Brain microvascular endothelial cell (primary cell): ENCODE results near the gene FNDC3B.

ENCODE experiments used
- DNase-seq: peaks from one replicate; pipeline ENCODE4 v3.0.0-alpha.2; 2020
- H3K27ac ChIP-seq: fragments of 250-450 bp; sonication (Bioruptor Pico); 2 replicates; pipeline ENCODE4 v1.5.1; 2020; ENCODE audit warnings: mild to moderate bottlenecking, moderate library complexity
- H3K27me3 ChIP-seq: fragments of 250-450 bp; sonication (Bioruptor Pico); replicated peaks from 2 replicates; pipeline ENCODE4 v1.5.1; 2020; ENCODE audit warnings: mild to moderate bottlenecking
- H3K36me3 ChIP-seq: fragments of 250-450 bp; sonication (Bioruptor Pico); replicated peaks from 2 replicates; pipeline ENCODE4 v1.5.1; 2020; ENCODE audit warnings: mild to moderate bottlenecking
- H3K4me3 ChIP-seq: 2 replicates; pipeline ENCODE4 v1.5.1; 2011; ENCODE audit warnings: low read depth, mild to moderate bottlenecking, control low read depth, low read length, moderate library complexity
- in situ Hi-C: cut with HindIII; loops from 2 replicates; pipeline ENCODE4 v1.10.0; 2017; ENCODE audit warnings: low sequenced_read_pairs, low pct_ligation_motif_present
- TF ChIP-seq, protein P1 (sequence below): IDR thresholded peaks from 2 replicates; pipeline ENCODE4 v1.5.1; 2011; ENCODE audit warnings: low read depth, mild to moderate bottlenecking, moderate library complexity, low read length, control low read depth, inconsistent platforms; ENCODE audit errors: missing control alignments

FNDC3B gene

DNA sequence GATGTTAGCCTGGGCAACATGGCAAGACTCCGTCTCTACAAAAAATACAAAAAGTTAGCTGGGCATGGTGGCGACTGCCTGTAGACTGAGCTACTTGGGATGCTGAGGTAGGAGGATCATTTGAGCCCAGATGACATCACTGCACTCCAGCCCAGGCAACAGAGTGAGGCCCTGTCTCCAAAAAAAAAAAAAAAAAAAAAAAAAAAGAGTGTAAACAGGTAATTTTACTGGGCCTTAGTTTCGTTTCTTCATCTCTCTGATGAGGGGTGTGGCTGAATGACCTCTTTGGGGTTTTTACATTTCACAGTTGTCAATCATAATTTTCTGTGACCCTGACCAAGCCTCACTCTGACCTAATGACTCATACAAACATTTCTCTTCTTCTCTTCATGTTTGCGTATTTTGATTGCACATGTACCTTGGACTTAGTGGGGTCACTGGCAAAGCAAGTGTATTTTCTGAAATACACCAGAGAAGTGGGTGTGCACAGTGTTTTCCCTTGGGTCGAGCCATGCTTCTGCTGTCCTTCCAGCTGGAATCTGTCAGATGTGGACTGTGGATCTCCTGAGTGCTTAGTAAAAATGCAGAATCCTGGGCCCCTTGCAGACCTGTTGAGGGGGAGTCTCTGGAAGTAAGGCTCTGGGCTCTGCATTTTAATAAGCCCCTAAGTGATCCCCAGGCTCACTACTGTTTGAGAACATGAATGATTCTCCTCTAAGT, 140.5 kb downstream of the FNDC3B start:
- Histone ChIP-seq H3K27ac (peak overlapping the region; percentile 23), H3K27me3 (no peaks in the 10 kb centered on the region), H3K36me3 (peaks cover 3% of the 10 kb centered on the region), H3K4me3 (no peak overlapping the region)
- no peak for DNase-seq
- in situ Hi-C loops: no loop called here
- TF ChIP-seq, protein P1, sequence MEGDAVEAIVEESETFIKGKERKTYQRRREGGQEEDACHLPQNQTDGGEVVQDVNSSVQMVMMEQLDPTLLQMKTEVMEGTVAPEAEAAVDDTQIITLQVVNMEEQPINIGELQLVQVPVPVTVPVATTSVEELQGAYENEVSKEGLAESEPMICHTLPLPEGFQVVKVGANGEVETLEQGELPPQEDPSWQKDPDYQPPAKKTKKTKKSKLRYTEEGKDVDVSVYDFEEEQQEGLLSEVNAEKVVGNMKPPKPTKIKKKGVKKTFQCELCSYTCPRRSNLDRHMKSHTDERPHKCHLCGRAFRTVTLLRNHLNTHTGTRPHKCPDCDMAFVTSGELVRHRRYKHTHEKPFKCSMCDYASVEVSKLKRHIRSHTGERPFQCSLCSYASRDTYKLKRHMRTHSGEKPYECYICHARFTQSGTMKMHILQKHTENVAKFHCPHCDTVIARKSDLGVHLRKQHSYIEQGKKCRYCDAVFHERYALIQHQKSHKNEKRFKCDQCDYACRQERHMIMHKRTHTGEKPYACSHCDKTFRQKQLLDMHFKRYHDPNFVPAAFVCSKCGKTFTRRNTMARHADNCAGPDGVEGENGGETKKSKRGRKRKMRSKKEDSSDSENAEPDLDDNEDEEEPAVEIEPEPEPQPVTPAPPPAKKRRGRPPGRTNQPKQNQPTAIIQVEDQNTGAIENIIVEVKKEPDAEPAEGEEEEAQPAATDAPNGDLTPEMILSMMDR: no peak

DNA sequence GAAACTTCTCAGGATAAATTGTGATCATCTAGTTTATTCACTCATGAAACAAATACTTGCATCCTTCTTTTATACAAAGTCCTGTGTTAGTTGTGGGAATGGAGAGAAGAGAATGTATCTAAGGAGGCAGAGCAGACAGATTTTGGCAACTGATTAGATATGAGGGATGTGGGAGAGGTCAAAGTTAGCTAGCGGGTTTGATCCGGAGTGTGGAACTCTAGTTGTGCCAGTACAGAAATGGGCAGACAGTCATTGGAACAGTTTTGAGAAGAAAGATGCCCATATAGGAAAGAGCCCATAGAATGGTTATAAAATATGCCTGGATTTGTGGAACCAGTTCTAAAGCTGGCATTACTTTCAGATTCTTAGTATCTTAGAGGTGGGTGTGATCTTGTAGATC, 141.1 kb downstream of the FNDC3B start:
- Histone ChIP-seq H3K27me3 (no peaks in the 10 kb centered on the region), H3K4me3 (no peak overlapping the region), H3K36me3 (peaks cover 3% of the 10 kb centered on the region), H3K27ac (no peak overlapping the region)
- TF ChIP-seq, protein P1: no peak
- no peak for DNase-seq
- in situ Hi-C loops: no loop called here

- in situ Hi-C loops: no loop called here
- H3K27ac ChIP-seq: peak overlapping the region; percentile 72
- no peaks in the 10 kb centered on the region for H3K27me3 ChIP-seq
- peaks cover 3% of the 10 kb centered on the region for H3K36me3 ChIP-seq
- TF ChIP-seq, protein P1: no peak
- H3K4me3 ChIP-seq: no peak overlapping the region
- peak; percentile 79 for DNase-seq
These were observed 142.7 kb downstream of the FNDC3B start for GRCh38 chr3:172181932-172182586.

DNA sequence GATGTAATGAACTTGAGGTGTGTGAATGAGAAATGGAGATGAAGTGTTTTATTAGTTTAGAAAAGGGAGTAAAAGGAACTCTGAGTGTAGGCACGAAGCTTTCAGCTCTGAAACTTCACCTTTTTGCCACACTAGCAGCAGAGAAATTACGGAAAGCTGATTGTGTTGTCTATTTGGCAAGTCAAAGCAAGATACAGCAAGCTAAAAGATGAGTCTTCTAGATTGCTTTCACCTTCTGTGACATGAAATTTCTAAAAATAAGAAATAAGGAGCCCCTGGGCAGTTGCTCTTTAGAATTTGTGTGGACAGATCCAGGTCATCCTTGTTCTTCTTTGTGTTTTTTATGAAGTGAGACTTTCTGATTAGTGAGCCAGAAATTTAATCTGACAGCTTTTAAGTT, 143.4 kb downstream of the FNDC3B start:
- DNase-seq: no peak
- peak overlapping the region; percentile 72 for H3K27ac ChIP-seq
- no peak overlapping the region for H3K4me3 ChIP-seq
- in situ Hi-C loops: no loop called here
- peaks cover 3% of the 10 kb centered on the region for H3K36me3 ChIP-seq
- TF ChIP-seq, protein P1: no peak
- no peaks in the 10 kb centered on the region for H3K27me3 ChIP-seq

GRCh38 chr3:172184106-172184822, 144.9 kb downstream of the FNDC3B start:
- Histone ChIP-seq H3K36me3 (peaks cover 3% of the 10 kb centered on the region), H3K4me3 (no peak overlapping the region), H3K27me3 (no peaks in the 10 kb centered on the region), H3K27ac (no peak overlapping the region)
- no peak for DNase-seq
- in situ Hi-C loops: no loop called here
- TF ChIP-seq, protein P1: no peak
